Hepatocyte (in vitro differentiated cells): ENCODE data around the gene CILP2.

Experiments
- EZH2 ChIP-seq: fragments of 200-600 bp; sonication (generic); IDR thresholded peaks from 2 replicates; pipeline ENCODE4 v1.6.1; 2016; ENCODE audit warnings: antibody characterized with exemption, mild to moderate bottlenecking, borderline replicate concordance
- EZH2phosphoT487 ChIP-seq: fragments of 200-600 bp; sonication (generic); IDR thresholded peaks from one replicate; pipeline ENCODE4 v1.6.1; 2018; ENCODE audit warnings: antibody characterized with exemption, mild to moderate bottlenecking, low read depth, moderate library complexity; ENCODE audit not compliant: unreplicated experiment, severe bottlenecking
- TF ChIP-seq, protein P1 (sequence below): fragments of 200-600 bp; sonication (generic); IDR thresholded peaks from 2 replicates; pipeline ENCODE4 v1.5.1; 2016; ENCODE audit warnings: antibody characterized with exemption, mild to moderate bottlenecking; ENCODE audit not compliant: poor library complexity

DNA sequence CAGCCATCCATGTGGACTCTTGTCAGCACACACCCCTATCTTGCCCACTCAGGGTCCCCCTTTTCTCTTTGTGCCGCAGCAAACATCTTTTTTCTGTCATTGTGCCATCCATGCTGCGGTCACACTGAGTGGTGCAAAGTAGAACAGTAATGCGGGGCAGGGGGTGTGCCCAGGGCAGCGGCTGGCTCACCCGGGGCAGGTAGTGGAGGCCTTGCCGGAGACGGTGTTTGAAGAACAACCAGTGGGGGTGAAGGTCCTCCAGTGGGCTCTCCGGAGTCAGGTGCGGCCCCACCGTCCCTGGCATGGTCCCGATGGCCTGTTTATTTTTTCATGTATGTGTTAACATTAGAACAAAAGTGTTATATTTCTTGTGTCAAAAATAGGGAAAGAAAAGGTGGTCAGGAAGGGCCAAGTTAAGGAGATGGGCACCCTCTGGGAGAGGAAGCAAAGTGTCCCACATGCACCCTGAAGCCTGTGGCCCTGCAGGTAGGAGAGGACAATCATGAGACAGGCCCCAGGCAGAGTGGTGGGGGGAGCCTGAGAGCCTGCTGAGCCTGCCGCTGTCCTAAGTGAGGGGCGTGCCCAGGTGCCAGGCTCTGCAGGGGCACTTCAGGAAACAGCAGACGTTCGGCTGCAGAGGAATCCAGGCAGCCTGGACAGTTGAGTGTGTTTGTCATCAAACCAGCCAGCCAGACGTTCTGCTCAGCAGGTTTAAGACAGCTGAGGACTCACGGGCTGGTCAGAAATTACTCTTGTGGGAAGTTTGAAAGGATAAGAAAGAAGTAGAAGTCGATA is 35.1 kb upstream of the CILP2 start:
- TF ChIP-seq, protein P1, sequence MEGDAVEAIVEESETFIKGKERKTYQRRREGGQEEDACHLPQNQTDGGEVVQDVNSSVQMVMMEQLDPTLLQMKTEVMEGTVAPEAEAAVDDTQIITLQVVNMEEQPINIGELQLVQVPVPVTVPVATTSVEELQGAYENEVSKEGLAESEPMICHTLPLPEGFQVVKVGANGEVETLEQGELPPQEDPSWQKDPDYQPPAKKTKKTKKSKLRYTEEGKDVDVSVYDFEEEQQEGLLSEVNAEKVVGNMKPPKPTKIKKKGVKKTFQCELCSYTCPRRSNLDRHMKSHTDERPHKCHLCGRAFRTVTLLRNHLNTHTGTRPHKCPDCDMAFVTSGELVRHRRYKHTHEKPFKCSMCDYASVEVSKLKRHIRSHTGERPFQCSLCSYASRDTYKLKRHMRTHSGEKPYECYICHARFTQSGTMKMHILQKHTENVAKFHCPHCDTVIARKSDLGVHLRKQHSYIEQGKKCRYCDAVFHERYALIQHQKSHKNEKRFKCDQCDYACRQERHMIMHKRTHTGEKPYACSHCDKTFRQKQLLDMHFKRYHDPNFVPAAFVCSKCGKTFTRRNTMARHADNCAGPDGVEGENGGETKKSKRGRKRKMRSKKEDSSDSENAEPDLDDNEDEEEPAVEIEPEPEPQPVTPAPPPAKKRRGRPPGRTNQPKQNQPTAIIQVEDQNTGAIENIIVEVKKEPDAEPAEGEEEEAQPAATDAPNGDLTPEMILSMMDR, result no peak
- no peak for TF ChIP-seq EZH2
- TF ChIP-seq EZH2phosphoT487, result no peak
